IMR-90 (cell line): Measurements from ENCODE around the gene ACSBG1. TPM values are rescaled to one million over a fixed set of nuclear protein-coding genes. Genes with fewer than 3 reads are reported as not detected.

Source experiments
- ATAC-seq: fragments of 200-7000 bp; cut with Tn5 transposase; 2 replicates; pipeline ENCODE4 v1.9.1; 2020; ENCODE audit warnings: low read depth, mild to moderate bottlenecking, moderate library complexity
- BruUV-seq: library from RNA; stranded (reverse); fragments of 400-500 nt; replicated peaks from 2 replicates; lab custom pipeline; 2021; lab: Mats Ljungman, UMichigan
- CTCF ChIA-PET: fragments of 300-600 bp; formaldehyde crosslinking; extraction: SDS; loops from one replicate; lab custom pipeline; 2021; ENCODE audit warnings: antibody characterized with exemption; lab: Yijun Ruan, JAX
- POLR2A ChIA-PET: fragments of 300-600 bp; sonication (Branson Sonifier 250); formaldehyde crosslinking; loops from one replicate; lab custom pipeline; 2022; ENCODE audit warnings: antibody characterized with exemption; ENCODE audit not compliant: unreplicated experiment; lab: Charles Lee
- DNase-seq: peaks from one replicate; pipeline ENCODE4 v3.0.0; 2013
- H2AFZ ChIP-seq: replicated peaks from 2 replicates; pipeline ENCODE3; 2013; ENCODE audit warnings: low read length, mild to moderate bottlenecking; ENCODE audit not compliant: poor library complexity
- H2AK5ac ChIP-seq: 2 replicates; pipeline ENCODE4 v1.6.1; 2013; ENCODE audit warnings: low read depth, low read length, inconsistent platforms
- H2AK9ac ChIP-seq: replicated peaks from 2 replicates; pipeline ENCODE3; 2013; ENCODE audit warnings: mild to moderate bottlenecking, low read depth, low read length, moderate library complexity; ENCODE audit not compliant: poor library complexity
- H2BK120ac ChIP-seq: 2 replicates; pipeline ENCODE4 v1.6.1; 2013; ENCODE audit warnings: low read depth, low read length, inconsistent platforms
- H2BK15ac ChIP-seq: 3 replicates; pipeline ENCODE4 v1.6.1; 2013; ENCODE audit warnings: low read depth, low read length, inconsistent platforms
- H2BK20ac ChIP-seq: 2 replicates; pipeline ENCODE4 v1.6.1; 2013; ENCODE audit warnings: low read depth, mild to moderate bottlenecking, inconsistent platforms, low read length, moderate library complexity
- H2BK5ac ChIP-seq: 2 replicates; pipeline ENCODE4 v1.6.1; 2013; ENCODE audit warnings: mild to moderate bottlenecking, low read depth, low read length, inconsistent platforms; ENCODE audit not compliant: poor library complexity, severe bottlenecking
- H3K14ac ChIP-seq: replicated peaks from 2 replicates; pipeline ENCODE4 v1.6.1; 2013; ENCODE audit warnings: low read depth, low read length, inconsistent platforms
- H3K18ac ChIP-seq: 2 replicates; pipeline ENCODE4 v1.6.1; 2013; ENCODE audit warnings: low read depth, low read length, control low read depth
- H3K23ac ChIP-seq: 2 replicates; pipeline ENCODE4 v1.6.1; 2013; ENCODE audit warnings: low read depth, low read length, inconsistent platforms
- H3K27ac ChIP-seq: 2 replicates; pipeline ENCODE4 v1.5.1; 2013; ENCODE audit warnings: mild to moderate bottlenecking, control low read depth, low read length; ENCODE audit not compliant: insufficient read depth
- H3K27me3 ChIP-seq: 2 replicates; pipeline ENCODE4 v1.6.1; 2013; ENCODE audit warnings: low read length; ENCODE audit not compliant: control insufficient read depth, insufficient read depth
- H3K36me3 ChIP-seq: 2 replicates; pipeline ENCODE4 v1.6.1; 2013; ENCODE audit warnings: low read length, mixed read lengths; ENCODE audit not compliant: control insufficient read depth, insufficient read depth
- H3K4ac ChIP-seq: 2 replicates; pipeline ENCODE4 v1.6.1; 2013; ENCODE audit warnings: low read depth, low read length, inconsistent platforms
- H3K4me1 ChIP-seq: 2 replicates; pipeline ENCODE4 v1.6.1; 2013; ENCODE audit warnings: low read length, mixed read lengths; ENCODE audit not compliant: control insufficient read depth, insufficient read depth
- H3K4me2 ChIP-seq: 2 replicates; pipeline ENCODE4 v1.6.1; 2013; ENCODE audit warnings: low read depth, mild to moderate bottlenecking, control low read depth, low read length, moderate library complexity
- H3K4me3 ChIP-seq: 2 replicates; pipeline ENCODE4 v1.5.1; 2013; ENCODE audit warnings: low read depth, mild to moderate bottlenecking, control low read depth, low read length, moderate library complexity; ENCODE audit not compliant: insufficient read depth
- H3K56ac ChIP-seq: 2 replicates; pipeline ENCODE4 v1.6.1; 2013; ENCODE audit warnings: low read length, inconsistent platforms; ENCODE audit not compliant: insufficient read depth; ENCODE audit errors: extremely low read depth
- H3K79me1 ChIP-seq, 2 experiments: 2 replicates each; pipeline ENCODE4 v1.6.1; 2013; ENCODE audit warnings: low read length in 2 of 2, inconsistent platforms in 1 of 2, low read depth in 1 of 2
- H3K9ac ChIP-seq: 2 replicates; pipeline ENCODE4 v1.6.1; 2013; ENCODE audit warnings: low read depth, low read length, control low read depth
- H3K9me1 ChIP-seq: 2 replicates; pipeline ENCODE4 v1.6.1; 2013; ENCODE audit warnings: low read length, inconsistent platforms; ENCODE audit not compliant: insufficient read depth
- H3K9me3 ChIP-seq: 2 replicates; pipeline ENCODE4 v1.6.1; 2013; ENCODE audit warnings: low read length; ENCODE audit not compliant: control insufficient read depth, insufficient read depth
- H4K20me1 ChIP-seq: 2 replicates; pipeline ENCODE4 v1.6.1; 2013; ENCODE audit warnings: low read length, inconsistent platforms; ENCODE audit not compliant: insufficient read depth
- H4K5ac ChIP-seq: 2 replicates; pipeline ENCODE4 v1.6.1; 2013; ENCODE audit warnings: mild to moderate bottlenecking, low read depth, low read length, control low read depth
- H4K8ac ChIP-seq, 2 experiments: 2 replicates each; pipeline ENCODE4 v1.6.1; 2013; ENCODE audit warnings: low read depth in 2 of 2, low read length in 2 of 2, control low read depth in 1 of 2, inconsistent platforms in 1 of 2
- H4K91ac ChIP-seq: 2 replicates; pipeline ENCODE4 v1.6.1; 2013; ENCODE audit warnings: low read depth, low read length, inconsistent platforms; ENCODE audit not compliant: insufficient read depth
- BHLHE40 ChIP-seq: fragments of 150-350 bp; IDR thresholded peaks from 2 replicates; pipeline ENCODE4 v1.6.1; 2016; ENCODE audit warnings: mild to moderate bottlenecking, low read depth, low read length
- CEBPB ChIP-seq: IDR thresholded peaks from 2 replicates; pipeline ENCODE4 v1.6.1; 2012; ENCODE audit warnings: low read depth, low read length, improper control_type of control experiment
- FOS ChIP-seq: fragments of 150-350 bp; IDR thresholded peaks from 2 replicates; pipeline ENCODE4 v1.6.1; 2016; ENCODE audit warnings: low read depth, low read length
- MAFK ChIP-seq: IDR thresholded peaks from 2 replicates; pipeline ENCODE4 v1.6.1; 2012; ENCODE audit warnings: low read depth, low read length, improper control_type of control experiment
- MAZ ChIP-seq: IDR thresholded peaks from 2 replicates; pipeline ENCODE4 v1.6.1; 2012; ENCODE audit warnings: low read depth, mild to moderate bottlenecking, low read length, improper control_type of control experiment, moderate library complexity, borderline replicate concordance
- MXI1 ChIP-seq: IDR thresholded peaks from 2 replicates; pipeline ENCODE4 v1.6.1; 2012; ENCODE audit warnings: low read depth, mild to moderate bottlenecking, low read length, moderate library complexity, borderline replicate concordance
- NFE2L2 ChIP-seq: fragments of 150-350 bp; IDR thresholded peaks from 2 replicates; pipeline ENCODE4 v1.6.1; 2016; ENCODE audit warnings: low read depth, mild to moderate bottlenecking, low read length
- POLR2A ChIP-seq: IDR thresholded peaks from 2 replicates; pipeline ENCODE4 v1.6.1; 2012; ENCODE audit warnings: mild to moderate bottlenecking, low read depth, low read length
- RAD21 ChIP-seq: IDR thresholded peaks from 2 replicates; pipeline ENCODE4 v1.6.1; 2012; ENCODE audit warnings: low read length, improper control_type of control experiment
- RCOR1 ChIP-seq: IDR thresholded peaks from 2 replicates; pipeline ENCODE4 v1.6.1; 2012; ENCODE audit warnings: mild to moderate bottlenecking, low read length, improper control_type of control experiment; ENCODE audit not compliant: insufficient replicate concordance
- RFX5 ChIP-seq: IDR thresholded peaks from 2 replicates; pipeline ENCODE4 v1.8.0; 2012; ENCODE audit warnings: low read depth, mild to moderate bottlenecking, low read length, moderate library complexity
- SMC3 ChIP-seq: fragments of 150-350 bp; IDR thresholded peaks from 2 replicates; pipeline ENCODE4 v1.6.1; 2016; ENCODE audit warnings: low read depth, mild to moderate bottlenecking, antibody characterized with exemption, low read length, moderate library complexity
- WGBS, 2 experiments: methylation state at CpG; one replicate each; pipeline versions ENCODE4 v1.1.5 to v1.1.7; 2013; ENCODE audit warnings: missing lambda C conversion rate in 2 of 2; ENCODE audit not compliant: insufficient read length in 1 of 2; ENCODE audit errors: extremely low coverage in 2 of 2; 5-methylcytosine and 5-hydroxymethylcytosine counted together
- dilution Hi-C: fragments of 300-500 bp; cut with HindIII; formaldehyde crosslinking; loops from one replicate; pipeline ENCODE4 v1.14.3; 2018; ENCODE audit warnings: low sequenced_read_pairs; ENCODE audit not compliant: unreplicated experiment
- in situ Hi-C: fragments of 300-500 bp; cut with MboI; formaldehyde crosslinking; loops from 3 replicates; pipeline ENCODE4 v1.14.3; 2019; ENCODE audit warnings: low sequenced_read_pairs, inconsistent platforms, mixed read lengths
- intact Hi-C: fragments of 100-400 bp; cut with micrococcal nuclease; formaldehyde crosslinking; loops from 2 replicates; pipeline ENCODE4 v1.10.0; 2022
- polyA plus RNA-seq, 3 experiments: library from polyadenylated mRNA; depleted of rRNA; stranded (reverse); fragments of >200 nt; gene quantifications; 2 replicates each; pipeline ENCODE4 v1.2.3, GENCODE V29; 2012; ENCODE audit warnings: low replicate concordance in 1 of 3
- total RNA-seq: library from RNA; depleted of rRNA; stranded (reverse); fragments of >200 nt; gene quantifications from 2 replicates; pipeline ENCODE4 v1.2.3, GENCODE V29; 2012
- TF ChIP-seq, protein P1 (sequence below): fragments of 150-350 bp; IDR thresholded peaks from 2 replicates; pipeline ENCODE4 v1.6.1; 2017; ENCODE audit warnings: mild to moderate bottlenecking, antibody characterized with exemption, low read length, low read depth
- TF ChIP-seq, protein P2 (sequence below): fragments of 150-350 bp; IDR thresholded peaks from 2 replicates; pipeline ENCODE4 v1.6.1; 2016; ENCODE audit warnings: low read depth, mild to moderate bottlenecking, low read length, moderate library complexity, borderline replicate concordance

Gene ACSBG1
- total and polyA plus RNA-seq, 2 of the 4 experiments (the other 2 are of a cell fraction): 0.02 TPM; not detected in 1

DNA sequence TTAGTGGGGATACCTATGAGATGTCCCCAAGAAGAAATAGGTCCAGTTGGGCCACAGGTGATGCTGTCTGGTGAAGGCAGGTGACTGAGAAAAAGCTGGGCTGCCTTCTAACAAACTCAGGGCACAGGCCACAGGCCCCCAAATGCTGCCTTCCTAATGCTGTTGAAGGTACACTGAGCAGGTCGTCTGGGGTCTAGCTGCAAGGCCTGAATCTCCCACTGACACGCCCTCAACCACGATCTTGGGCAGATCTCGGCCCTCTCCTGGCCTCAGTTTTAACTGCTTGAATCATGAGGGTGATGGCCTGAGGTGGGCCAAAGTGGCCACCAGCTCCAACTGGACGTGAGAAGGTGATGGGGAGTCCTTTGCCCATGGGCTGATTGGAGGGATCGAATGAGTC is 2.1 kb upstream of the ACSBG1 start:
- in situ Hi-C loops (loop anchor here (10.0 kb wide), 1 partner anchor 122 kb away; no protein-coding TSS in a partner anchor), intact Hi-C loops (no loop called here), dilution Hi-C loops (no loop called here)
- Histone ChIP-seq H3K4me2 (no peak overlapping the region), H2BK20ac (no peak overlapping the region), H2AK9ac (no peak overlapping the region), H4K5ac (no peak overlapping the region), H2BK15ac (no peak overlapping the region), H2AK5ac (no peak overlapping the region), H2BK5ac (no peak overlapping the region), H3K27ac (no peak overlapping the region), H3K9ac (no peak overlapping the region), H3K4ac (no peak overlapping the region), H3K56ac (no peak overlapping the region), H4K20me1 (no peaks in the 10 kb centered on the region), H2AFZ (no peak overlapping the region), H3K4me1 (no peaks in the 10 kb centered on the region), H3K14ac (no peak overlapping the region), H4K91ac (no peak overlapping the region), H3K79me1 (no peaks in the 10 kb centered on the region), H3K18ac (no peak overlapping the region), H3K4me3 (no peak overlapping the region), H3K27me3 (peaks cover 51% of the 10 kb centered on the region), H3K36me3 (no peaks in the 10 kb centered on the region), H2BK120ac (no peak overlapping the region), H4K8ac (no peak overlapping the region), H3K9me3 (no peaks in the 10 kb centered on the region), H3K23ac (no peak overlapping the region), H3K9me1 (no peaks in the 10 kb centered on the region)
- CTCF ChIA-PET: interaction anchor here (0.5 kb wide), 1 partner anchor 124 kb away, joined by 6 read pairs; no protein-coding TSS in a partner anchor
- POLR2A ChIA-PET: no interaction called here
- no peak for TF ChIP-seq RFX5
- TF ChIP-seq SMC3: no peak
- TF ChIP-seq FOS: no peak
- no peak for TF ChIP-seq POLR2A
- TF ChIP-seq, protein P1, sequence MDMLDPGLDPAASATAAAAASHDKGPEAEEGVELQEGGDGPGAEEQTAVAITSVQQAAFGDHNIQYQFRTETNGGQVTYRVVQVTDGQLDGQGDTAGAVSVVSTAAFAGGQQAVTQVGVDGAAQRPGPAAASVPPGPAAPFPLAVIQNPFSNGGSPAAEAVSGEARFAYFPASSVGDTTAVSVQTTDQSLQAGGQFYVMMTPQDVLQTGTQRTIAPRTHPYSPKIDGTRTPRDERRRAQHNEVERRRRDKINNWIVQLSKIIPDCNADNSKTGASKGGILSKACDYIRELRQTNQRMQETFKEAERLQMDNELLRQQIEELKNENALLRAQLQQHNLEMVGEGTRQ: no peak
- no peak for TF ChIP-seq MXI1
- no peak for TF ChIP-seq CEBPB
- TF ChIP-seq BHLHE40: no peak
- no peak for TF ChIP-seq RAD21
- no peak for TF ChIP-seq MAZ
- TF ChIP-seq MAFK: no peak
- no peak for TF ChIP-seq RCOR1
- TF ChIP-seq, protein P2, sequence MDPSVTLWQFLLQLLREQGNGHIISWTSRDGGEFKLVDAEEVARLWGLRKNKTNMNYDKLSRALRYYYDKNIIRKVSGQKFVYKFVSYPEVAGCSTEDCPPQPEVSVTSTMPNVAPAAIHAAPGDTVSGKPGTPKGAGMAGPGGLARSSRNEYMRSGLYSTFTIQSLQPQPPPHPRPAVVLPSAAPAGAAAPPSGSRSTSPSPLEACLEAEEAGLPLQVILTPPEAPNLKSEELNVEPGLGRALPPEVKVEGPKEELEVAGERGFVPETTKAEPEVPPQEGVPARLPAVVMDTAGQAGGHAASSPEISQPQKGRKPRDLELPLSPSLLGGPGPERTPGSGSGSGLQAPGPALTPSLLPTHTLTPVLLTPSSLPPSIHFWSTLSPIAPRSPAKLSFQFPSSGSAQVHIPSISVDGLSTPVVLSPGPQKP: no peak
- no peak for TF ChIP-seq NFE2L2
- 68% methylated on average over 3 of the region's 6 CpGs; no CpG with 5 or more reads in 1 of the 2 experiments for WGBS, 2 experiments
- ATAC-seq (no peak), DNase-seq (no peak)
- no TSS peak for BruUV-seq
